ENCODE data around the gene TEPSIN. TPM values are rescaled to one million over a fixed set of nuclear protein-coding genes. Genes with fewer than 3 reads are reported as not detected.

TEPSIN gene
- total RNA-seq, 1 experiment from 2014 or later: 38.8 TPM

DNA sequence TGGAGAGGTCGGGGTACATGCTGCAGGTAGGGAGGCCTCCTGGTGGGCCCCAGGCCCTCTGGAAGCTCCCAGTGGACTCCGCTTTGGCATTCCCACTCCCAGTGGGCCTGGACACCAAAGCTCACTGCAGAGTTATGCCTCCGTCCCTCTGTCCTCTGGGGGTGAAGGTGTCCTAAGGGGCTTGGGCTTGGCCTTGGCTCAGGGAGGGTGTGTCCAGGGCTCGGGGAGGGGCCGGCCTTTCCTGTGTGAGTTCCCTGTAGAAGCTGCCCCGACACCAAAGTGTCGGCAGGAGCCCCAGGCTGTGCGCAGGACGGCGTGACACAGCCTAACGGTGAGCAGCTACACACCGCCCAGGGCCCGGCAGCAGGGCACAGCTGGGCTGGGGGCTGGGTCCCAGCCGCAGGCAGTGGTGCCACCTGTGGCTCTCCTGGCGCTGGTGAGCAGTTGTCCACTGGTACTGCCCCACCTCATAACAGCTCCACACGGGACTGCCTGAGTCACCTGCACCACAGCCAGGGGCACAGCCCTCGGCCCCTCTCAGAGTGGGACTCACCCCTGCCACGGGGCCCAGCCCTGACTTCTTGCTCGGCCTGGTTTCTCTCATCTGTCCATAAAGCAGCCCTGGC lies 6.1 kb downstream of the TEPSIN start:
- Histone ChIP-seq H2BK5ac (ENCODE audit: insufficient read length, low read length) (no peak overlapping the region), H3K4me1 (ENCODE audit: insufficient read depth, low read length) (no peaks in the 10 kb centered on the region), H3K4me2 (ENCODE audit: insufficient read depth, insufficient read length, low read length) (no peak overlapping the region), H4K5ac (ENCODE audit: insufficient read length, low read depth, low read length) (no peak overlapping the region), H3T11ph (ENCODE audit: low read length) (no peak overlapping the region), H3K23me2 (ENCODE audit: insufficient read length, low read depth, low read length, poor library complexity, severe bottlenecking) (no peaks in the 10 kb centered on the region), H3K9me3 (ENCODE audit: control insufficient read depth, low read depth, low read length) (no peaks in the 10 kb centered on the region), H3K14ac (ENCODE audit: insufficient read depth, low read length) (no peak overlapping the region), H2AK5ac (ENCODE audit: insufficient read length, low read length) (no peak overlapping the region), H3K56ac (ENCODE audit: insufficient read length, low read depth, low read length) (no peak overlapping the region), H3K79me1 (ENCODE audit: insufficient read depth, low read depth, low read length, poor library complexity, severe bottlenecking) (no peaks in the 10 kb centered on the region), H3K27me3 (ENCODE audit: insufficient read depth, low read length) (no peaks in the 10 kb centered on the region), H2BK20ac (ENCODE audit: low read depth, low read length, poor library complexity, severe bottlenecking) (no peak overlapping the region), H4K8ac (replicated peaks; ENCODE audit: insufficient read length, low read depth, low read length) (no peak overlapping the region), H4K91ac (ENCODE audit: insufficient read length, low read depth, low read length) (no peak overlapping the region), H4K20me1 (ENCODE audit: control insufficient read depth, insufficient read depth, insufficient read length) (peaks cover 2% of the 10 kb centered on the region), H2BK120ac (ENCODE audit: low read depth, low read length, poor library complexity, severe bottlenecking) (no peak overlapping the region), H3K4ac (ENCODE audit: low read depth, low read length) (no peak overlapping the region), H3K23ac (ENCODE audit: insufficient read length, low read depth, low read length) (no peak overlapping the region), H3K79me2 (ENCODE audit: insufficient read depth, low read length) (peaks cover 2% of the 10 kb centered on the region; the same call in 1 of the 2 replicates), H3K18ac (ENCODE audit: insufficient read length, low read depth, low read length) (no peak overlapping the region), H3K27ac (ENCODE audit: insufficient read length, low read depth, low read length) (no peak overlapping the region), H2BK12ac (ENCODE audit: insufficient read length, low read depth, low read length) (no peak overlapping the region), H2BK15ac (ENCODE audit: low read depth, low read length) (no peak overlapping the region), H2AFZ (ENCODE audit: low read length) (no peak overlapping the region), H3K9ac (ENCODE audit: extremely low read depth, insufficient read length, low read length) (no peak overlapping the region)
- TF ChIP-seq, protein P1, sequence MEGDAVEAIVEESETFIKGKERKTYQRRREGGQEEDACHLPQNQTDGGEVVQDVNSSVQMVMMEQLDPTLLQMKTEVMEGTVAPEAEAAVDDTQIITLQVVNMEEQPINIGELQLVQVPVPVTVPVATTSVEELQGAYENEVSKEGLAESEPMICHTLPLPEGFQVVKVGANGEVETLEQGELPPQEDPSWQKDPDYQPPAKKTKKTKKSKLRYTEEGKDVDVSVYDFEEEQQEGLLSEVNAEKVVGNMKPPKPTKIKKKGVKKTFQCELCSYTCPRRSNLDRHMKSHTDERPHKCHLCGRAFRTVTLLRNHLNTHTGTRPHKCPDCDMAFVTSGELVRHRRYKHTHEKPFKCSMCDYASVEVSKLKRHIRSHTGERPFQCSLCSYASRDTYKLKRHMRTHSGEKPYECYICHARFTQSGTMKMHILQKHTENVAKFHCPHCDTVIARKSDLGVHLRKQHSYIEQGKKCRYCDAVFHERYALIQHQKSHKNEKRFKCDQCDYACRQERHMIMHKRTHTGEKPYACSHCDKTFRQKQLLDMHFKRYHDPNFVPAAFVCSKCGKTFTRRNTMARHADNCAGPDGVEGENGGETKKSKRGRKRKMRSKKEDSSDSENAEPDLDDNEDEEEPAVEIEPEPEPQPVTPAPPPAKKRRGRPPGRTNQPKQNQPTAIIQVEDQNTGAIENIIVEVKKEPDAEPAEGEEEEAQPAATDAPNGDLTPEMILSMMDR (conservative IDR thresholded peaks at IDR 0.05): no peak
- Mint-ChIP-seq H3K36me3 (ENCODE audit: insufficient read depth in 1 of 3, low read depth in 3 of 3) (peaks cover 11 to 18% (median 14%) of the 10 kb centered on the region in 3 experiments), H3K4me3 (no peak overlapping the region), H3K27ac (no peak overlapping the region), H3K9me3 (no peaks in the 10 kb centered on the region), H3K4me1 (peaks cover 2 to 3% of the 10 kb centered on the region in 2 experiments), H3K27me3 (ENCODE audit: low read depth) (no peaks in the 10 kb centered on the region)
- DNase-seq: no peak
- WGBS (ENCODE audit: extremely low coverage, insufficient read length, low lambda C conversion rate): no CpG with 5 or more reads among the region's 19 CpGs
